ENCODE measurements around the gene SLX1A. TPM values are rescaled to one million over a fixed set of nuclear protein-coding genes. Genes with fewer than 3 reads are reported as not detected.
A peak's percentile ranks its signal among the peaks of the same experiment; 100 is the strongest.

Gene SLX1A
- total RNA-seq, 4 donors from 2014 or later, result 26.2 to 73.3 (median 63.7) TPM

DNA sequence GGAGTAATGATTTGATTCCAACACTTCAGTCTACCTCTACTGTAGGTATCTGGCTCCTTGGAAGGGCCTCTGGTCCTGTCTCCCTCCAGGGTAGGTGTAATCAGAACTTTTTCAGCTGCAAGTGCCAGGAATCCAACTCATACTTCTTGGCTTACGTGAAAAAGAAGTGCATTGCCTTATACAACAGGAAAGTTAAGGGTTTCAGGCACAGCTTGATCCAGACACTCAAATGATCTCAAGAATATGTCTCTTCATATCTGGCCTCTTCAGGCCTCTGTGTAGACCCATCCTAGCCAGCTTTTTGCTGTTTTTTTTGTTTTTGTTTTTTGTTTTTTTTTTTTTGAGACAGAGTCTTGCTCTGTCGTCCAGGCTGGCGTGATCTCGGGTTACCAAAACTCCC, 14.5 kb upstream of the SLX1A start:
- Histone ChIP-seq H3K4me3 (replicated peaks in 1 of 3) (no peak overlapping the region), H3K36me3 (no peaks in the 10 kb centered on the region), H3K9me3 (no peaks in the 10 kb centered on the region), H3K4me1 (peaks cover 10% of the 10 kb centered on the region in 2 donors), H3K27ac (no peak overlapping the region), H3K27me3 (no peaks in the 10 kb centered on the region)
- intact Hi-C loops (cut with DNase I), result no loop called here
- 91 to 94% methylated on average over 4 of the region's 4 CpGs for whole genome bisulfite sequencing, 2 donors
- no peak for TF ChIP-seq POLR2A (IDR thresholded peaks at IDR 0.05)
- TF ChIP-seq, protein P1, sequence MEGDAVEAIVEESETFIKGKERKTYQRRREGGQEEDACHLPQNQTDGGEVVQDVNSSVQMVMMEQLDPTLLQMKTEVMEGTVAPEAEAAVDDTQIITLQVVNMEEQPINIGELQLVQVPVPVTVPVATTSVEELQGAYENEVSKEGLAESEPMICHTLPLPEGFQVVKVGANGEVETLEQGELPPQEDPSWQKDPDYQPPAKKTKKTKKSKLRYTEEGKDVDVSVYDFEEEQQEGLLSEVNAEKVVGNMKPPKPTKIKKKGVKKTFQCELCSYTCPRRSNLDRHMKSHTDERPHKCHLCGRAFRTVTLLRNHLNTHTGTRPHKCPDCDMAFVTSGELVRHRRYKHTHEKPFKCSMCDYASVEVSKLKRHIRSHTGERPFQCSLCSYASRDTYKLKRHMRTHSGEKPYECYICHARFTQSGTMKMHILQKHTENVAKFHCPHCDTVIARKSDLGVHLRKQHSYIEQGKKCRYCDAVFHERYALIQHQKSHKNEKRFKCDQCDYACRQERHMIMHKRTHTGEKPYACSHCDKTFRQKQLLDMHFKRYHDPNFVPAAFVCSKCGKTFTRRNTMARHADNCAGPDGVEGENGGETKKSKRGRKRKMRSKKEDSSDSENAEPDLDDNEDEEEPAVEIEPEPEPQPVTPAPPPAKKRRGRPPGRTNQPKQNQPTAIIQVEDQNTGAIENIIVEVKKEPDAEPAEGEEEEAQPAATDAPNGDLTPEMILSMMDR (IDR thresholded peaks at IDR 0.05), result no peak
- DNase-seq, result no peak

- H3K27ac ChIP-seq, result no peak overlapping the region
- intact Hi-C loops (cut with DNase I), result no loop called here
- TF ChIP-seq, protein P1 (IDR thresholded peaks at IDR 0.05), result no peak
- no peak for TF ChIP-seq POLR2A (IDR thresholded peaks at IDR 0.05)
- H3K27me3 ChIP-seq, result no peaks in the 10 kb centered on the region
- 93 to 94% methylated on average over 9 of the region's 9 CpGs for WGBS, 2 donors
- no peak for DNase-seq
- H3K4me3 ChIP-seq (replicated peaks in 1 of 3), result no peak overlapping the region
- H3K9me3 ChIP-seq, result no peaks in the 10 kb centered on the region
- H3K4me1 ChIP-seq, result peaks cover 10% of the 10 kb centered on the region in 2 donors
- H3K36me3 ChIP-seq, result no peaks in the 10 kb centered on the region
Observed at GRCh38 chr16:30179931-30180330, 13.7 kb upstream of the SLX1A start.

DNA sequence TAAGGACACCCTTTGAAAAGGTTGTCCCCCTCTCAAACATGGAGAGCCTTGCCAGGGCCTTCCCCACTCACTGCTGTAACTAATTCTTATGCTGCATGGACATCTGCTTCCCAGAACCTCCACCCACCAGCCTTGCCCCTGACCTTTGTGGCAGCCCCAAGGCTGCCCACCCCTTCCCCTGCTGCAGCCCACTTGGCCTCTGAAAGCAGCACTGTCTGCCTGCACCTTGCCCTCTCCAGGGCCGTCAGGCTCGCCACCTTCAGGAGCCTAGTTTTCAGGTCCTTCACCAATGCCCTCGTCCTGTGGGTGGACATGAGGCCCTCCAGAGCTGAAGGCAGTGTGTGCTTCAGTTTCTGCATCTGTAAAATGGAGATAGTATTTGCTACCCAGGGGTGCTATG, 12.9 kb upstream of the SLX1A start:
- WGBS, 2 donors, result 69 to 86% methylated on average over 3 of the region's 3 CpGs
- DNase-seq, result no peak
- Histone ChIP-seq H3K4me1 (peaks cover 10% of the 10 kb centered on the region in 2 donors), H3K27me3 (no peaks in the 10 kb centered on the region), H3K9me3 (no peaks in the 10 kb centered on the region), H3K27ac (no peak overlapping the region), H3K36me3 (no peaks in the 10 kb centered on the region), H3K4me3 (replicated peaks in 1 of 3) (no peak overlapping the region)
- TF ChIP-seq, protein P1 (IDR thresholded peaks at IDR 0.05), result no peak
- TF ChIP-seq POLR2A (IDR thresholded peaks at IDR 0.05), result no peak
- intact Hi-C loops (cut with DNase I), result no loop called here

GRCh38 chr16:30183233-30184095, 10.2 kb upstream of the SLX1A start, which contains the start of gene CORO1A:
TSS of gene CORO1A (plus strand) at chr16:30183602. CDS start at chr16:30185210, 1,608 bp downstream.
- WGBS, 2 donors, result 3 to 10% methylated on average over 8 to 15 of the region's 81 CpGs
- H3K9me3 ChIP-seq, result no peaks in the 10 kb centered on the region
- TF ChIP-seq, protein P1 (IDR thresholded peaks at IDR 0.05), result no peak
- peak in 1 of 2 donors; percentile 51 for TF ChIP-seq POLR2A (IDR thresholded peaks at IDR 0.05)
- H3K27me3 ChIP-seq, result no peaks in the 10 kb centered on the region
- peak within 1 kb of the TSS; percentile 27 to 41 (median 35) for H3K4me3 ChIP-seq (replicated peaks in 1 of 3)
- intact Hi-C loops (cut with DNase I), result no loop called here
- peaks cover 7 to 10% of the 10 kb centered on the region in 2 donors for H3K4me1 ChIP-seq
- H3K36me3 ChIP-seq, result no peaks in the 10 kb centered on the region
- peak within 1 kb of the TSS; percentile 51 to 68 (median 53) for H3K27ac ChIP-seq
- DNase-seq, result peak; percentile 75 to 82

All from thyroid gland (tissue), 4 donors.